ENCODE measurements around the gene SNRK.

SNRK gene

GRCh38 chr3:43285644-43286043, 696 bp upstream of the SNRK start:
- H3K4me3 ChIP-seq (replicated peaks; ENCODE audit: low read depth, low read length) = peak overlapping the region; percentile 79
- no peak for DNase-seq (ENCODE audit: low read depth)
- TF ChIP-seq CTCF (IDR thresholded peaks at IDR 0.05; ENCODE audit: low read length, missing control alignments) = no peak

- TF ChIP-seq CTCF (IDR thresholded peaks at IDR 0.05; ENCODE audit: low read length, missing control alignments) = no peak
- DNase-seq (ENCODE audit: low read depth) = no peak
- H3K4me3 ChIP-seq (replicated peaks; ENCODE audit: low read depth, low read length) = peak overlapping the region; percentile 79
Measured at GRCh38 chr3:43286841-43287499, 630 bp downstream of the SNRK start.

GRCh38 chr3:43287500-43287873, 1.1 kb downstream of the SNRK start:
- TF ChIP-seq CTCF (IDR thresholded peaks at IDR 0.05; ENCODE audit: low read length, missing control alignments) = no peak
- H3K4me3 ChIP-seq (replicated peaks; ENCODE audit: low read depth, low read length) = peak overlapping the region; percentile 79
- no peak for DNase-seq (ENCODE audit: low read depth)

GRCh38 chr3:43288366-43288765, 2.0 kb downstream of the SNRK start:
- DNase-seq (ENCODE audit: low read depth) = peak; percentile 48
- no peak for TF ChIP-seq CTCF (IDR thresholded peaks at IDR 0.05; ENCODE audit: low read length, missing control alignments)
- peak overlapping the region; percentile 79 for H3K4me3 ChIP-seq (replicated peaks; ENCODE audit: low read depth, low read length)

- no peak for TF ChIP-seq CTCF (IDR thresholded peaks at IDR 0.05; ENCODE audit: low read length, missing control alignments)
- peak overlapping the region; percentile 79 for H3K4me3 ChIP-seq (replicated peaks; ENCODE audit: low read depth, low read length)
- DNase-seq (ENCODE audit: low read depth) = no peak
Measured at GRCh38 chr3:43288850-43289249, 2.5 kb downstream of the SNRK start.

- peak overlapping the region; percentile 79 for H3K4me3 ChIP-seq (replicated peaks; ENCODE audit: low read depth, low read length)
- no peak for TF ChIP-seq CTCF (IDR thresholded peaks at IDR 0.05; ENCODE audit: low read length, missing control alignments)
- DNase-seq (ENCODE audit: low read depth) = no peak
Measured at GRCh38 chr3:43289401-43289800, 3.1 kb downstream of the SNRK start.

- TF ChIP-seq CTCF (IDR thresholded peaks at IDR 0.05; ENCODE audit: low read length, missing control alignments) = no peak
- DNase-seq (ENCODE audit: low read depth) = no peak
Measured at GRCh38 chr3:43289841-43290470, 3.6 kb downstream of the SNRK start.

More at GRCh38 chr3:43289841-43290470, 3.6 kb downstream of the SNRK start:
- peak overlapping the region; percentile 0 for H3K4me3 ChIP-seq (replicated peaks; ENCODE audit: low read depth, low read length)
